ENCODE data around the gene ACSF3.
"Not testable (repeated sequence)": the region's sequence is repeated elsewhere in the genome, so short reads cannot be mapped to it uniquely, and the experiment has no call there.

The ACSF3 gene

GRCh38 chr16:89177501-89177900, 83.8 kb downstream of the ACSF3 start:
- DNase-seq = no peak

- DNase-seq = no peak
Observed at GRCh38 chr16:89178453-89179147, 84.9 kb downstream of the ACSF3 start.

- DNase-seq = no peak
Observed at GRCh38 chr16:89179148-89179484, 85.5 kb downstream of the ACSF3 start.

- DNase-seq = no peak
Observed at GRCh38 chr16:89179656-89180315, 86.1 kb downstream of the ACSF3 start.

GRCh38 chr16:89183463-89183862, 89.8 kb downstream of the ACSF3 start:
- DNase-seq = no peak

- DNase-seq = no peak
Observed at GRCh38 chr16:89183975-89184676, 90.5 kb downstream of the ACSF3 start.

GRCh38 chr16:89184677-89184932, 91.0 kb downstream of the ACSF3 start:
- DNase-seq = no peak

- DNase-seq = no peak
Observed at GRCh38 chr16:89184933-89185794, 91.5 kb downstream of the ACSF3 start.

- not testable (repeated sequence) for DNase-seq
Observed at GRCh38 chr16:89185887-89186592, 92.4 kb downstream of the ACSF3 start.

GRCh38 chr16:89186593-89187031, 93.0 kb downstream of the ACSF3 start:
- DNase-seq = not testable (repeated sequence)

- peak; percentile 71 for DNase-seq
Observed at GRCh38 chr16:89187032-89187769, 93.5 kb downstream of the ACSF3 start.

GRCh38 chr16:89187770-89188392, 94.2 kb downstream of the ACSF3 start:
- DNase-seq = no peak

- not testable (repeated sequence) for DNase-seq
Observed at GRCh38 chr16:89188471-89189357, 95.1 kb downstream of the ACSF3 start.

- no peak for DNase-seq
Observed at GRCh38 chr16:89189358-89190025, 95.8 kb downstream of the ACSF3 start.

- no peak for DNase-seq
Observed at GRCh38 chr16:89190150-89190958, 96.7 kb downstream of the ACSF3 start.

- no peak for DNase-seq
Observed at GRCh38 chr16:89191033-89191900, 97.6 kb downstream of the ACSF3 start.

GRCh38 chr16:89191901-89192185, 98.2 kb downstream of the ACSF3 start:
- no peak for DNase-seq
